Thoracic aorta (tissue), 2 donors: Measurements from ENCODE around the gene GPC1. TPM values are rescaled to one million over a fixed set of nuclear protein-coding genes. Genes with fewer than 3 reads are reported as not detected.

Experiments
- ATAC-seq: fragments of 150-250 bp; one replicate; pipeline ENCODE4 v1.8.0; 2017; ENCODE audit warnings: low read depth; ENCODE audit not compliant: insufficient number of reproducible peaks, low FRiP score
- DNase-seq: peaks from one replicate; pipeline ENCODE4 v3.0.0-alpha.2; 2020; ENCODE audit warnings: low spot score
- H3K27ac ChIP-seq, 2 donors: fragments of 200-600 bp; sonication (generic); 1 replicate in 1 of 2; 2 replicates in 1 of 2; pipeline ENCODE4 v1.5.1; 2016; ENCODE audit warnings: mild to moderate bottlenecking in 2 of 2, moderate library complexity in 2 of 2
- H3K27me3 ChIP-seq: fragments of 200-600 bp; sonication (generic); replicated peaks from 2 replicates; pipeline ENCODE4 v1.6.0; 2016; ENCODE audit warnings: mild to moderate bottlenecking; ENCODE audit not compliant: insufficient read depth
- H3K36me3 ChIP-seq: fragments of 200-600 bp; sonication (generic); one replicate; pipeline ENCODE4 v1.5.1; 2016
- H3K4me1 ChIP-seq, 2 donors: fragments of 200-600 bp; sonication (generic); 1 replicate in 1 of 2; 2 replicates in 1 of 2; pipeline versions ENCODE4 v1.5.1 to v1.6.0; 2016; ENCODE audit warnings: low read depth in 2 of 2, mild to moderate bottlenecking in 1 of 2; ENCODE audit not compliant: control insufficient read depth in 1 of 2
- H3K4me3 ChIP-seq: fragments of 200-600 bp; sonication (generic); 2 replicates; pipeline ENCODE4 v1.5.1; 2016; ENCODE audit warnings: mild to moderate bottlenecking
- H3K9me3 ChIP-seq: fragments of 200-600 bp; sonication (generic); 2 replicates; pipeline ENCODE4 v1.5.1; 2016
- total RNA-seq, 2 donors: library from RNA; depleted of rRNA; stranded (reverse); fragments of >200 nt; gene quantifications; one replicate each; pipeline versions ENCODE4 v1.1.0 to v1.2.3, GENCODE V29; 2016
- TF ChIP-seq, protein P1 (sequence below): fragments of 200-600 bp; sonication (generic); IDR thresholded peaks from one replicate; pipeline ENCODE4 v1.5.1; 2019; ENCODE audit warnings: antibody characterized with exemption

GPC1 gene
- total RNA-seq, 2 donors from 2014 or later, result 94.2 to 162 TPM

DNA sequence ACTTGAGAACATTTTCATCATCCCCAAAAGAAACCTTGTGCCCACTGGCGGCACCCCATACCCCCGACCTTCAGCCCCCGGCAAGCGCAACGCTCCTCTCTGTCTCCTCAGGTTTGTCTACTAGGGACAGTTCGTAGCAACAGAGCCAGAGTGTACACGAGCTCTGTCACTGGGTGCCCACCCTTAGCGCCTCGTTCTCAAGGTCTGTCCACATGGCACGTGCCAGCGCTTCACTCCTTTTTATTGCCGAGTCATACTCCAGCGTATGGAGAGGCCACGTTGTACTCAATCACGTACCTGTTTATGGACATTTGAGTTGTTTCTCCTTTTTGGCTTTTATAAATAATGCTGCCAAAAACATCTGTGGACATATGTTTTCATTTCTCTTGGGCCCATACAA lies 30.3 kb upstream of the GPC1 start:
- DNase-seq (no peak), ATAC-seq (no peak)

DNA sequence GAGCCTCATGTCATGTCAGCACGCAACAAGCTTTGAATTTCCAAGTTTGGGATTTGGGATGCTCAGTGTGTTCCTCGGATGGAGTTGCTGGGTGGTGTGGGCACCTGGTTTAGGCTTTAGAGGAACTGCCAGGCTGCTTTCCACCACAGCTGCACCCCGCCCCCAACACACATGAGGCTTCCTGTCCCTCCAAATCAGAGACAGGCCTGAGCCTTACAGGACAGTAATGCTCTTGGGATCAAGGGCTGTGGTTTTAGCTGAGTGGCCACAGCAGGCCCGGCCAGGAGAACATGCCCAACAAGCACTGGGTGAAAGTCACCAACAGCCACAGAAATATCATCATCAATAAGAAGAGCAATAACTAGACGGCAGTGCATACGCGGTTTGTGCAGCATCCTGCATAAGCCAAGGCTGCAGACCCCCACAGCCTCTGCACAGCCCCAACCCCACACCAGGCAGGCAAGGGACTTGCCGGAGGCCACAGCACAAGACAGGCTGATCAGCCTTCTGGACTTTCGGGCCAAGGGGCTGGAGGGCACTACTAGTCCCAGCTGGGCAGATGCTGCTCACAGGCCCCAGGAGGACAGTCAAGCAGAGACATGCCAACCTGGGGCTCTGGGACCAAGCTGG lies 29.7 kb upstream of the GPC1 start:
- H3K27ac ChIP-seq, result no peak overlapping the region
- H3K36me3 ChIP-seq, result no peaks in the 10 kb centered on the region
- TF ChIP-seq, protein P1, sequence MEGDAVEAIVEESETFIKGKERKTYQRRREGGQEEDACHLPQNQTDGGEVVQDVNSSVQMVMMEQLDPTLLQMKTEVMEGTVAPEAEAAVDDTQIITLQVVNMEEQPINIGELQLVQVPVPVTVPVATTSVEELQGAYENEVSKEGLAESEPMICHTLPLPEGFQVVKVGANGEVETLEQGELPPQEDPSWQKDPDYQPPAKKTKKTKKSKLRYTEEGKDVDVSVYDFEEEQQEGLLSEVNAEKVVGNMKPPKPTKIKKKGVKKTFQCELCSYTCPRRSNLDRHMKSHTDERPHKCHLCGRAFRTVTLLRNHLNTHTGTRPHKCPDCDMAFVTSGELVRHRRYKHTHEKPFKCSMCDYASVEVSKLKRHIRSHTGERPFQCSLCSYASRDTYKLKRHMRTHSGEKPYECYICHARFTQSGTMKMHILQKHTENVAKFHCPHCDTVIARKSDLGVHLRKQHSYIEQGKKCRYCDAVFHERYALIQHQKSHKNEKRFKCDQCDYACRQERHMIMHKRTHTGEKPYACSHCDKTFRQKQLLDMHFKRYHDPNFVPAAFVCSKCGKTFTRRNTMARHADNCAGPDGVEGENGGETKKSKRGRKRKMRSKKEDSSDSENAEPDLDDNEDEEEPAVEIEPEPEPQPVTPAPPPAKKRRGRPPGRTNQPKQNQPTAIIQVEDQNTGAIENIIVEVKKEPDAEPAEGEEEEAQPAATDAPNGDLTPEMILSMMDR, result no peak
- H3K27me3 ChIP-seq, result no peaks in the 10 kb centered on the region
- DNase-seq, result no peak
- H3K9me3 ChIP-seq, result no peaks in the 10 kb centered on the region
- no peak overlapping the region for H3K4me3 ChIP-seq
- H3K4me1 ChIP-seq, result no peaks in the 10 kb centered on the region
- ATAC-seq, result no peak

More for the DNA sequence above, 30.3 kb upstream of the GPC1 start:
- TF ChIP-seq, protein P1, result no peak
- Histone ChIP-seq H3K27ac (no peak overlapping the region), H3K36me3 (no peaks in the 10 kb centered on the region), H3K9me3 (no peaks in the 10 kb centered on the region), H3K27me3 (no peaks in the 10 kb centered on the region), H3K4me1 (no peaks in the 10 kb centered on the region), H3K4me3 (no peak overlapping the region)

DNA sequence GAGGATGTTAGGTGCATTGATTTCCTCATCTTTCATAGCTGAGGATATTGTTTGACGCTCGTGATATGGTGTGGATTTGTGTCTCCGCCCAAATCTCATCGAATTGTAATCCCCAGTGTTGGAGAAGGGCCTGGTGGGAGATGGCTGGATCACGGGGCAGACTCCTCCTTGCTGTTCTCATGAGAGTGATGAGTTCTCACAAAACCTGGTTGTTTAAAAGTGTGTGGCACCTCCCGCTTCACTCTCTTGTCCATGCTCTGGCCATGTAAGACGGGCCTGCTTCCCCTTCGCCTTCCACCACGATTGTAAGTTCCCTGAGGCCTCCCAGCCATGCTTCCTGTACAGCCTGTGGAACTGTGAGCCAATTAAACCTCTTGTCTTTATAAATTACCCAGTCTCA lies 28.4 kb upstream of the GPC1 start:
- TF ChIP-seq, protein P1, result no peak

DNA sequence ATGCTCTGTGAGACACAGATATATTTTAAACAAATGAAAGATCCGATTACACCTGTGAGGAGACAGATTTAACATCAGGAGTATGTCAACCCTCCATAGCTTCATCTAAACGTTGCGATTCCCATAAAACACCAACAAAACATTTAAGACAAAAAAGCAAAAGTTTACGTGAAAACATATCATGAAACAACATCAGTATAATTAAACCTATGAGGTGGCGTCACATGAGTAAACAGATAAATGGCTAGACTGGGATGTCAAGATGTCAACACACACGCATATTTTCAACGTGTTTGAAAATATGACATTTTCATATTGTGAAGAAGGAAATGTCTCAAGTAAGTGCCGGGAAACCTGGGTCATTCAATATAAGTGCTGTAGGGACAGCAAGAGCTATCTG lies 25.5 kb upstream of the GPC1 start:
- no peaks in the 10 kb centered on the region for H3K27me3 ChIP-seq
- H3K4me1 ChIP-seq, result no peaks in the 10 kb centered on the region
- TF ChIP-seq, protein P1, result no peak
- ATAC-seq (no peak), DNase-seq (no peak)
- H3K9me3 ChIP-seq, result no peaks in the 10 kb centered on the region
- no peaks in the 10 kb centered on the region for H3K36me3 ChIP-seq
- no peak overlapping the region for H3K4me3 ChIP-seq
- no peak overlapping the region for H3K27ac ChIP-seq

More for the DNA sequence above, 28.4 kb upstream of the GPC1 start:
- Histone ChIP-seq H3K27me3 (no peaks in the 10 kb centered on the region), H3K36me3 (no peaks in the 10 kb centered on the region), H3K4me3 (no peak overlapping the region), H3K27ac (no peak overlapping the region), H3K9me3 (no peaks in the 10 kb centered on the region), H3K4me1 (no peaks in the 10 kb centered on the region)
- DNase-seq, result no peak
- no peak for ATAC-seq

DNA sequence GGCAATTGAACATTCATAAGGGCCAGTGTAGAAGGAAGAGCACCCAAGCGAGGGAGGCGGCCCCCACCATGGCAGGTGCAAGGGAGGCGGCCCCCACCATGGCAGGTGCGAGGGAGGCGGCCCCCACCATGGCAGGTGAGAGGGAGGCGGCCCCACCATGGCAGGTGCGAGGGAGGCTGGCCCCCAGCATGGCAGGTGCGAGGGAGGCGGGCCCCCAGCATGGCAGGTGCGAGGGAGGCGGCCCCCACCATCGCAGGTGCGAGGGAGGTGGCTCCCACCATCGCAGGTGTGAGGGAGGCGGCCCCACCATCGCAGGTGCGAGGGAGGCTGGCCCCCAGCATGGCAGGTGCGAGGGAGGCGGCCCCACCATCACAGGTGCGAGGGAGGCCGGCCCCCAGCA lies 24.7 kb upstream of the GPC1 start:
- Histone ChIP-seq H3K4me1 (no peaks in the 10 kb centered on the region), H3K27me3 (no peaks in the 10 kb centered on the region), H3K36me3 (no peaks in the 10 kb centered on the region), H3K27ac (no peak overlapping the region), H3K4me3 (no peak overlapping the region), H3K9me3 (no peaks in the 10 kb centered on the region)
- TF ChIP-seq, protein P1, result no peak
- ATAC-seq (no peak), DNase-seq (no peak)
